HUES64 (cell line): Measurements from ENCODE around the gene PARVA.
"Not testable (repeated sequence)": the region's sequence is repeated elsewhere in the genome, so short reads cannot be mapped to it uniquely, and the experiment has no call there.

Experiments
- H3K27ac ChIP-seq: 2 replicates; pipeline ENCODE4 v1.7.0; 2013; ENCODE audit warnings: low read depth, low read length, inconsistent platforms
- H3K27me3 ChIP-seq: 2 replicates; pipeline ENCODE4 v1.6.1; 2013; ENCODE audit warnings: mild to moderate bottlenecking, low read length; ENCODE audit not compliant: insufficient read depth
- H3K36me3 ChIP-seq: 2 replicates; pipeline ENCODE4 v1.6.1; 2013; ENCODE audit warnings: mild to moderate bottlenecking, low read length; ENCODE audit not compliant: insufficient read depth
- H3K4me1 ChIP-seq: 2 replicates; pipeline ENCODE4 v1.6.1; 2013; ENCODE audit warnings: mild to moderate bottlenecking, low read length, moderate library complexity; ENCODE audit not compliant: insufficient read depth
- H3K4me3 ChIP-seq: 2 replicates; pipeline ENCODE4 v1.5.1; 2013; ENCODE audit warnings: mild to moderate bottlenecking, low read length, moderate library complexity
- H3K9ac ChIP-seq: 2 replicates; pipeline ENCODE4 v1.6.1; 2013; ENCODE audit warnings: mild to moderate bottlenecking, low read depth, low read length
- H3K9me3 ChIP-seq: 2 replicates; pipeline ENCODE4 v1.6.1; 2013; ENCODE audit warnings: low read depth, low read length; ENCODE audit not compliant: insufficient read depth
- WGBS: fragments of 150-250, 120-280 bp; methylation state at CpG from one replicate; pipeline ENCODE4 v1.1.7; 2013; ENCODE audit warnings: missing lambda C conversion rate; 5-methylcytosine and 5-hydroxymethylcytosine counted together

The PARVA gene

GRCh38 chr11:12518606-12519385 is 141.4 kb downstream of the PARVA start:
- H3K9ac ChIP-seq, result no peak overlapping the region
- no peaks in the 10 kb centered on the region for H3K36me3 ChIP-seq
- no peaks in the 10 kb centered on the region for H3K27me3 ChIP-seq
- no peak overlapping the region for H3K27ac ChIP-seq
- H3K4me1 ChIP-seq, result no peaks in the 10 kb centered on the region
- no peak overlapping the region for H3K4me3 ChIP-seq
- 94% methylated on average over 15 of the region's 15 CpGs for WGBS
- no peaks in the 10 kb centered on the region for H3K9me3 ChIP-seq

- Histone ChIP-seq H3K4me3 (no peak overlapping the region), H3K9me3 (no peaks in the 10 kb centered on the region), H3K27me3 (no peaks in the 10 kb centered on the region), H3K9ac (no peak overlapping the region), H3K36me3 (no peaks in the 10 kb centered on the region), H3K4me1 (no peaks in the 10 kb centered on the region), H3K27ac (no peak overlapping the region)
- 91% methylated on average over 3 of the region's 3 CpGs for WGBS
Measured at GRCh38 chr11:12520054-12520453, 142.7 kb downstream of the PARVA start.

DNA sequence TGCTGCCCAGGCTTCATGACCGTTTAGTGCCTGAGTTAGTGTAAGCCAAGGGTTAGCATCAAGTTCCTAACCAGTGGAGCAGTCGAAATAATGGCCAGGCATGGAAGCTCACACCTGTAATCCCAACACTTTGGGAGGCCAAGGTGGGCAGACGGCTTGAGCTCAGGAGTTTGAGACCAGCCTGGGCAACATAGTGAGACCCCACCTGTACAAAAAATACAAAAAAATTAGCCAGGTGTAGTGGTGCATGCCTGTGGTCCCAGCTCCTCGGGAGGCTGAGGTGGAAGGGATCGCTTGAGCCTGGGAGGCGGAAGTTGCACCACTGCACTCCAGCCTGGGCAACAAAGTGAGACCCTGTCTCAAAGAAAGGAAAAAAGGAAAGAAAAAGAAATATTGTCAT is 143.2 kb downstream of the PARVA start:
- not testable (repeated sequence) for H3K4me1 ChIP-seq, H3K27me3 ChIP-seq, H3K9me3 ChIP-seq, H3K4me3 ChIP-seq, H3K36me3 ChIP-seq, H3K9ac ChIP-seq, H3K27ac ChIP-seq
- 94% methylated on average over 6 of the region's 6 CpGs for WGBS

DNA sequence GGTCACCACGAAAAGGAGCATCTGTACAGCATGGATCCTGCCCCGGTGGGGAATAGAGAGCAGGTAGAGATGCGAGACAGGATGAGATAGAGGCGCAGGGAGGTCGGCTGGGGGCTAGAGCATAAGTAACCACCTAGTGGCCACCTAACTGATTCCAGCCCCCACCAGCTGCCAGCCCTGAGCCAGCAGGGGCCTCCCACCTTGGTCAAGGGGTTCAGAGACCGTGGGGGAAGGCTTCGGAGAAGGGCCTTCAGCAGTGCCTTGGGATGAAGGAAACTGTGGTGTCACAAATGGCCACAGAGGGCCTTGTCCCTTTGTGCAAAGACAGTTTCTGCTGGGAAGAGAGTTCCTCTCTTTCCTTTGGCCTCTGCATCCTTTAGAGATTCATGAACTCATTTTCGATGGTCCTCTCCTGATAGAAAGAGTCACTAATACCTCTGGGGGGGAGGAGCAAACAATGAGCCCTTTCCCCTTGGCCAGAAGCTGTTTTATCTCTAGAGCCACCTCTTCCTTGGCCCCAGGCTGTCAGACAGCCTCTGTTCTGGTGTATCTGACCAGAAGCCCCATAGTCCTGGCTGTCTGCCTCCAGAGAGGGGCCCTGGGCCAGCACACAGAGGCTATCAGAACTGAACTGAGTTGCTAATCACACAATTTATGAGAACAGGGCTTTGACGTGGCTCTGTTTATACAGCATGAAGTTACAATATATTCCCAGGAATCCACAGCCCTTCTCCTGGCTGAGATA is 146.0 kb downstream of the PARVA start:
- Histone ChIP-seq H3K9ac (no peak overlapping the region), H3K27me3 (no peaks in the 10 kb centered on the region), H3K36me3 (peaks cover 7% of the 10 kb centered on the region; the same call in 1 of the 2 replicates), H3K4me3 (no peak overlapping the region), H3K27ac (no peak overlapping the region), H3K4me1 (no peaks in the 10 kb centered on the region), H3K9me3 (no peaks in the 10 kb centered on the region)
- 90% methylated on average over 9 of the region's 9 CpGs for WGBS

DNA sequence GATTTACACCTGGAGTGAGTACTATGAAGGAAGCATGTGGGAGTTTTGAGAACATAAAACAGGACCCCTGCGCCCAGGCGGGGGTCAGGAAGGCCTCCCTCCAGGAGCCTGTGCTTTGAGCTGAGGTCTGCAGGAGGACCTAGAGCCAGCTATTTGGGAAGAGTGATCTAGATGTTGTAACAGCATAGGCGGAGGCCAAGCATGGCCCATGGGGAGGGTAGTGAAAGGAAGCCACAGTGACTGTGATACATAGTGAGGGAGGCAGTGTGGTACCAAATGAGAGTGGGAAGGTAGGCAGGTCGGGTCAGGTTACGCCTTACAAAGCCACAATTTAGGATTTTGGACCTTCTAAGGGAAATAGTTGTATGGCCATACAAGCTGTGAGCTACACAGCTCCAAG is 147.5 kb downstream of the PARVA start:
- Histone ChIP-seq H3K4me1 (no peaks in the 10 kb centered on the region), H3K9ac (no peak overlapping the region), H3K36me3 (peaks cover 9% of the 10 kb centered on the region; the same call in 1 of the 2 replicates), H3K27me3 (no peaks in the 10 kb centered on the region), H3K4me3 (no peak overlapping the region), H3K27ac (no peak overlapping the region), H3K9me3 (no peaks in the 10 kb centered on the region)
- WGBS, result 73% methylated on average over 5 of the region's 5 CpGs

GRCh38 chr11:12525466-12526055 is 148.2 kb downstream of the PARVA start:
- Histone ChIP-seq H3K9me3 (no peaks in the 10 kb centered on the region), H3K4me3 (no peak overlapping the region), H3K4me1 (no peaks in the 10 kb centered on the region), H3K27me3 (no peaks in the 10 kb centered on the region), H3K9ac (no peak overlapping the region), H3K27ac (no peak overlapping the region), H3K36me3 (peaks cover 9% of the 10 kb centered on the region; the same call in 1 of the 2 replicates)
- WGBS, result 100% methylated on average over 1 of the region's 1 CpG

DNA sequence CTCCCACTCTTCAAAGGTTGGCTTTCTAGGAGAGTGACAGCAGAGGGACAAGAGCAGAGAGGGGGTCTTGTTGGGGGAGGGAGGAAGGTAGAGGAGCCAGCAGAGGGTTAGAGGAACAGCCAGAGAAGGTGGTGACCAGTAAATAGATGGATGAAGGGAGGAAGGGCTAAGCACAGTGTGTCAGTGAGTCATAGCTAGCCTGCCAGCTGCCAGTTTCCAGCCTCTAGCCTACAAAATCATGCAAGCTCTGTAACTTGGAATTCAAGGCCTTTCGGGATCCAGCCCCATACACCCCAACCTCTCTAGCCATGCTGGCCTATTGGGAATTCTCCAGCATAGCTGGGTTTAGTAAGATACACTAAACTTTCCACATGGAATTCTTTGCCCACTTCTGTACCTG is 149.4 kb downstream of the PARVA start:
- 94% methylated on average over 1 of the region's 1 CpG for WGBS
- Histone ChIP-seq H3K27ac (no peak overlapping the region), H3K27me3 (no peaks in the 10 kb centered on the region), H3K9me3 (no peaks in the 10 kb centered on the region), H3K4me3 (no peak overlapping the region), H3K36me3 (peaks cover 9% of the 10 kb centered on the region; the same call in 1 of the 2 replicates), H3K4me1 (peaks cover 3% of the 10 kb centered on the region; the same call in 1 of the 2 replicates), H3K9ac (no peak overlapping the region)

DNA sequence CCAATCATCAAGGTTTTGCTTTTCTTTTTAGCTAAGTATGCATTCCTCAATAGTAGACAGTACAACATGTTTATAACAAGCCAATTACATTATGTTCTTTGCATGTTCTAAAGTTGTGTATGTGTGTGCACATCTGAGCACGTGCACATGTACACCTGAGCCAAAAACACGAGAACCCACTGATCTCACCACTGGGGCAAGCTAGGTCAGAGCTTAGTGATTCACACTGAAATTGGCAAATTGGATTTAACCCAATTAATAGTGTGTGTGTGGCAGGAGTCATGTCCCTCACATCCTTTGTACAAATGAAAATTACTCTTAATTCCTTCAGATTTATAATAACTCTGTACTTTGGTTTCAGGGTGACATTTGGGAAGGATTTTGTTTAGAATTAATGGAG is 151.1 kb downstream of the PARVA start:
- Histone ChIP-seq H3K9me3 (no peaks in the 10 kb centered on the region), H3K4me3 (no peak overlapping the region), H3K9ac (no peak overlapping the region), H3K27ac (no peak overlapping the region), H3K4me1 (peaks cover 5% of the 10 kb centered on the region; the same call in 1 of the 2 replicates), H3K27me3 (no peaks in the 10 kb centered on the region), H3K36me3 (peaks cover 9% of the 10 kb centered on the region; the same call in 1 of the 2 replicates)
- 93% methylated on average over 2 of the region's 2 CpGs for WGBS

- Histone ChIP-seq H3K27ac (no peak overlapping the region), H3K4me3 (no peak overlapping the region), H3K27me3 (no peaks in the 10 kb centered on the region), H3K36me3 (peaks cover 9% of the 10 kb centered on the region; the same call in 1 of the 2 replicates), H3K9ac (no peak overlapping the region), H3K9me3 (no peaks in the 10 kb centered on the region), H3K4me1 (peaks cover 5% of the 10 kb centered on the region; the same call in 1 of the 2 replicates)
- 97% methylated on average over 5 of the region's 5 CpGs for WGBS
Measured at GRCh38 chr11:12529041-12529440, 151.7 kb downstream of the PARVA start.

DNA sequence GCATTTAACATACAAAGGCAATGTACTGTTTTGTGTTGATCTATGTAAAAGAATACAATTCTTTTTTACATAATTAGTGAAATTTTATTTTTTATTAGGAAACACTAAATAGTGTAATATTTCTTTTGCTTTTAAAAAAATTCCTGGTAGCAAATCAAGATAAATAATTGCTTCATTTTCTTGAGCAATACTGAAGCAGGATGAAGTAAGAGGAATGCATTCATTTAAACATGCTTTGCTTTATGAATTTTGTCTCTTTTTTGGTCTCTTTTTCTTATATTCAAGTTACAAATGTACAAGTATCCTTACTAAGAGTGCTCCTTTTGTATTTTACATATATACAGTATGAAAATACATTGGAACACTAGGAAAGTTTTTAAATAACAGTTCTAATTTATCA is 152.4 kb downstream of the PARVA start:
- H3K9me3 ChIP-seq, result no peaks in the 10 kb centered on the region
- peaks cover 9% of the 10 kb centered on the region; the same call in 1 of the 2 replicates for H3K36me3 ChIP-seq
- H3K4me1 ChIP-seq, result peaks cover 5% of the 10 kb centered on the region; the same call in 1 of the 2 replicates
- no peak overlapping the region for H3K27ac ChIP-seq
- H3K27me3 ChIP-seq, result no peaks in the 10 kb centered on the region
- H3K4me3 ChIP-seq, result no peak overlapping the region
- H3K9ac ChIP-seq, result no peak overlapping the region

GRCh38 chr11:12531020-12531419 is 153.6 kb downstream of the PARVA start:
- Histone ChIP-seq H3K27me3 (no peaks in the 10 kb centered on the region), H3K27ac (no peak overlapping the region), H3K4me3 (no peak overlapping the region), H3K9ac (no peak overlapping the region), H3K36me3 (peaks cover 9% of the 10 kb centered on the region; the same call in 1 of the 2 replicates), H3K4me1 (peaks cover 5% of the 10 kb centered on the region; the same call in 1 of the 2 replicates), H3K9me3 (no peaks in the 10 kb centered on the region)
- 93% methylated on average over 5 of the region's 5 CpGs for WGBS
